Activated CD4-positive, alpha-beta T cell treated with anti-CD3 and anti-CD28 coated beads for 36 hours (primary cell): ENCODE data around the gene VSTM2L. TPM values are rescaled to one million over a fixed set of nuclear protein-coding genes. Genes with fewer than 3 reads are reported as not detected.

ENCODE experiments used
- ATAC-seq: fragments of 200-7000 bp; cut with Tn5 transposase; one replicate; pipeline ENCODE4 v1.10.0; 2021; ENCODE audit warnings: mild to moderate bottlenecking, moderate library complexity
- CTCF ChIA-PET: fragments of 350-600 bp; sonication (Branson Sonifier 250); formaldehyde crosslinking; loops from one replicate; lab custom pipeline; 2021; ENCODE audit warnings: antibody characterized with exemption; lab: Charles Lee
- POLR2A ChIA-PET: fragments of 350-600 bp; sonication (Branson Sonifier 250); formaldehyde crosslinking; loops from one replicate; lab custom pipeline; 2021; ENCODE audit warnings: antibody characterized with exemption, inconsistent platforms; lab: Charles Lee
- DNase-seq: peaks from one replicate; pipeline ENCODE4 v3.0.0-alpha.2; 2020
- H3K27ac Mint-ChIP-seq: one replicate; pipeline ENCODE4 v1.8.0; 2021; ENCODE audit warnings: mixed read lengths
- H3K27me3 Mint-ChIP-seq: one replicate; pipeline ENCODE4 v1.8.0; 2021; ENCODE audit warnings: mixed read lengths
- H3K36me3 Mint-ChIP-seq: one replicate; pipeline ENCODE4 v1.8.0; 2021; ENCODE audit warnings: low read depth, mixed read lengths
- H3K4me1 Mint-ChIP-seq: one replicate; pipeline ENCODE4 v1.8.0; 2021; ENCODE audit warnings: mixed read lengths
- H3K4me3 Mint-ChIP-seq: one replicate; pipeline ENCODE4 v1.8.0; 2021; ENCODE audit warnings: mild to moderate bottlenecking, moderate library complexity, mixed read lengths
- H3K9me3 Mint-ChIP-seq: one replicate; pipeline ENCODE4 v1.8.0; 2021; ENCODE audit warnings: low read depth, mixed read lengths
- intact Hi-C, 2 experiments: fragments of 100-400 bp; cut with DNase I in 1 of 2; cut with micrococcal nuclease in 1 of 2; formaldehyde crosslinking; loops; one replicate each; pipeline versions ENCODE4 v1.14.2 to v1.15.1; 2022 to 2024; cut with DNase I, micrococcal nuclease
- total RNA-seq, 2 experiments: library from RNA; stranded (reverse); gene quantifications; one replicate each; pipeline ENCODE4 v1.2.3, GENCODE V29; 2021

Gene VSTM2L
- total RNA-seq, 2 experiments from 2014 or later: not detected

DNA sequence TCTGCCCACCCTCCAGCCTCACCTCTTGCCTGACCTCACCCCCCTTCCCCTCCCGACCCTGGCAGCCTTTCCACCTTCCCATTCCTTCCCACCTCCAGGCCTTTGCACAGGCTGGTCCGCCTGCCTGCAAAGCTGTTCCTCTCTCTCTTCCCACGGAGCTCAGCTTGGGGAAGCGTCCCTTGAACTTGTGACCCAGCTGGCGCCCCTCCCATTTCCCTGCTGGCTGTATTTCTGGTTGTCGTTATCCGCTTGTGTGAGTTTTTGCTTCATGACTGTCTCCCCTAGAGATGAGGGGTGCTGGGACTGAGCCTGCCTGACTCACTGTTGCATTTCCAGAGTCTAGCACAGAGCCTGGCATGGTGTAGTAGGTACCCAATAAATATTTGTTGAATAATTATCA, 32.5 kb downstream of the VSTM2L start:
- H3K27me3 Mint-ChIP-seq: no peaks in the 10 kb centered on the region
- no peaks in the 10 kb centered on the region for H3K4me1 Mint-ChIP-seq
- no peaks in the 10 kb centered on the region for H3K36me3 Mint-ChIP-seq
- H3K9me3 Mint-ChIP-seq: no peaks in the 10 kb centered on the region
- intact Hi-C loops: no loop called here
- no peak overlapping the region for H3K4me3 Mint-ChIP-seq
- ChIA-PET CTCF (no interaction called here), POLR2A (no interaction called here)
- H3K27ac Mint-ChIP-seq: no peak overlapping the region
- ATAC-seq: no peak
- DNase-seq: no peak

DNA sequence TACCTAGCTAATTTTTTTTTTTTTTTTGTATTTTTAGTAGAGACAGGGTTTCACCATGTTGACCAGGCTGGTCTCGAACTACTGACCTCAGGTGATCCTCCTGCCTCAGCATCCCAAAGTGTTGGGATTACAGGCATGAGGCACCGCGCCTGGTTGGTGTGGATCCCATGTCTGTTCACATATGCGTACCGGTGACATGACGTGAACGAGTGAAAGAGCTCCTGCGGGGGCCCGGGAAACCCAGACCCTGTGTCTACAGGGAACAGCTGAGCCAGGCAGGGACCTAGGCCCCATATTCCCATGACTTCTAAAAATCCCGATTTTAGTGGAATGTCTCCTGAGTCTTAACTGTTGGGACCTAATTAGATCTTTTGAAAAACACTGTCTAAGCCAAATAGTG, 33.1 kb downstream of the VSTM2L start:
- DNase-seq (no peak), ATAC-seq (no peak)
- ChIA-PET CTCF (no interaction called here), POLR2A (no interaction called here)
- H3K9me3 Mint-ChIP-seq: no peaks in the 10 kb centered on the region
- no peak overlapping the region for H3K27ac Mint-ChIP-seq
- H3K4me1 Mint-ChIP-seq: no peaks in the 10 kb centered on the region
- H3K27me3 Mint-ChIP-seq: no peaks in the 10 kb centered on the region
- intact Hi-C loops: no loop called here
- no peaks in the 10 kb centered on the region for H3K36me3 Mint-ChIP-seq
- no peak overlapping the region for H3K4me3 Mint-ChIP-seq

DNA sequence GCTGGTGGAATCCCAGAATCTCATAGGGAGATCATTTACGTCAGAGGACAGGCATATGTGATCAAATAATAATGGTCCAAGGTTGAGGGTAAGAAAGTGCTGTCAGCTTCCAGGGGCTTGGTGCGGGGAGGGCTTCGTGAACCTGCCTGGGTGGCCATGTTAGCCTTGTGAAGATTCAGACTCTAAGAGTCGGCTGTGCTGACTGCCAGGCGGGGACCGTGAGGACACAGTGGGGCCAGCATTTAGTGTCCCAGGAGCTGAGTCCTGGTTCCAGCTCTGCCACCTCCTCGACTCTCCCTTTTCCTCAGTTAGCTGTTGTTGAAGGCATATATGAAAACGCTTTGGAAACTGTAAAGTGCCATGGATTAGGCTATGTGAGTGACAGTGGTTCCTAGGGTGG, 33.5 kb downstream of the VSTM2L start:
- no peak for ATAC-seq

DNA sequence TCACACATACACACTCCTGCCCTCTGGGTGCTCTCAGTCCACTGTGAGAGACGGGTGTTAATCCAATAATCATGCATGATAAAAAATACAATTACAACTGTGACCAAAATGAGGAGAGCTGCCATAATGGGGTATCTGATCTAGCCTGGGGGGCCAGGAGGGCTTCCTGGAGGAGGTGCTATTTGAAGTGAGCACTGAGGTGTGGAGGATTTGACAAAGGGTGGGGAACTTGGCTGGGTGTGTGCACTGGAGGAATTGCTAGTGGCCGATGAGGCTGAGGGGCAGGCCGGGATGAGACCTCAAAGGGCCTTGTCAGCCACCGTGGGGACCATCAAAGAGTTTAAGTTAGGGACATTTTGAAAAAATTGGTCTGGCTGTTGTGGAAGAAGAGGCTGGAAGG, 34.8 kb downstream of the VSTM2L start:
- no peak overlapping the region for H3K4me3 Mint-ChIP-seq
- H3K9me3 Mint-ChIP-seq: no peaks in the 10 kb centered on the region
- DNase-seq: no peak
- CTCF ChIA-PET: interaction anchor here (0.7 kb wide), 1 partner anchor 565 kb away, joined by 3 read pairs; no protein-coding TSS in a partner anchor
- no peaks in the 10 kb centered on the region for H3K27me3 Mint-ChIP-seq
- intact Hi-C loops: no loop called here
- ATAC-seq: no peak
- no peaks in the 10 kb centered on the region for H3K4me1 Mint-ChIP-seq
- H3K36me3 Mint-ChIP-seq: no peaks in the 10 kb centered on the region
- H3K27ac Mint-ChIP-seq: no peak overlapping the region
- POLR2A ChIA-PET: no interaction called here

More for the DNA sequence above, 33.5 kb downstream of the VSTM2L start:
- intact Hi-C loops: no loop called here
- Mint-ChIP-seq H3K27ac (no peak overlapping the region), H3K4me1 (no peaks in the 10 kb centered on the region), H3K36me3 (no peaks in the 10 kb centered on the region), H3K9me3 (no peaks in the 10 kb centered on the region), H3K4me3 (no peak overlapping the region), H3K27me3 (no peaks in the 10 kb centered on the region)
- DNase-seq: no peak
- POLR2A ChIA-PET: no interaction called here
- CTCF ChIA-PET: no interaction called here

DNA sequence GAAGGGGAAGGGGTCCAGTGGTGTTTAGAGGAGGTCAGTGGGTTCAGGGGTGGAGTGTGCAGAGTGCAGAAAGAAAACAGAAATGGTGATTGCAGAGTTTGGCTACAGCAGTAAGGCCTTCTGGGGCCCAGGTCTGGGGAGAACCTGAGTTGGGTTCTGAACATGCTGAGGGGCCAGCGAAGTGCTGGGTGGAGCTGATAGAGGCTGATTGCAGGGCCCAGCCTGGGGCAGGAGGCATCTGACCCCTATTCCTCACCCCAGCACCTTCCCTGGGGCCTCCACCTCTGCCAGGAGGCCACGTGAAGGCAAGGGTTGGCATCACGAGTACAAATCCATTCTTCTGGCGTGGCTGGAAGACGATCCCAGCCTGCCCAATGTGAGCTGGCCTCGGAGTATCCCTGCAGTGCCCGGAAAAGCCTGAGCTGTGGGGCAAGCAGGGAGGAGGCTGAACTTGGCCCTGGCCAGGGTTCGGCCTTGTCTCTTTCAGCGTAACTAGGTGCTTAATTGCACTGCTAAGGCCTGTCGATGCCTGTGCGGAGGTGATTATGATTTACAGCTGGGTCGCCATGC, 35.3 kb downstream of the VSTM2L start:
- H3K27me3 Mint-ChIP-seq: no peaks in the 10 kb centered on the region
- CTCF ChIA-PET: interaction anchor here (0.7 kb wide), 1 partner anchor 566 kb away, joined by 3 read pairs; no protein-coding TSS in a partner anchor
- no peak overlapping the region for H3K4me3 Mint-ChIP-seq
- H3K4me1 Mint-ChIP-seq: no peaks in the 10 kb centered on the region
- no peak for ATAC-seq
- POLR2A ChIA-PET: no interaction called here
- intact Hi-C loops: no loop called here
- H3K36me3 Mint-ChIP-seq: no peaks in the 10 kb centered on the region
- DNase-seq: no peak
- no peak overlapping the region for H3K27ac Mint-ChIP-seq
- no peaks in the 10 kb centered on the region for H3K9me3 Mint-ChIP-seq

DNA sequence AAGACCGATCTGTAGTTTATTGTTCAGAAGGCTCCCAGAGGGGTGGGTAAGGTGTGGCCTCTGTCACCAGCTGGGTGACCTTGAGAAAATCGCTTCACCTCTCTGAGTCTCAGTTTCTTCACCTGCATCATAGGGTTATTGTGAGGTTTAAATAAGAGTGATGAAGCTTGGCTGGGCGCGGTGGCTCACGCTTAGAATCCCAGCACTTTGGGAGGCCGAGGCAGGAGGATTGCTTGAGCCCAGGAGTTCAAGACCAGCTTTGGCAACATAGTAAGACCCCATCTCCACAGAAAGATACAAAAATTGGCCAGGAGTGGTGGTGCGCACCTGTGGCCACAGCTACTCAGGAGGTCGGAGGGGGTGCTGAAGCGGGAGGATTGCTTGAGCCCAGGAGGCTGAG, 36.0 kb downstream of the VSTM2L start:
- no peak for DNase-seq
- Mint-ChIP-seq H3K4me1 (no peaks in the 10 kb centered on the region), H3K4me3 (no peak overlapping the region), H3K9me3 (no peaks in the 10 kb centered on the region), H3K36me3 (no peaks in the 10 kb centered on the region), H3K27ac (no peak overlapping the region), H3K27me3 (no peaks in the 10 kb centered on the region)
- no peak for ATAC-seq
- POLR2A ChIA-PET: no interaction called here
- intact Hi-C loops: no loop called here
- CTCF ChIA-PET: no interaction called here

DNA sequence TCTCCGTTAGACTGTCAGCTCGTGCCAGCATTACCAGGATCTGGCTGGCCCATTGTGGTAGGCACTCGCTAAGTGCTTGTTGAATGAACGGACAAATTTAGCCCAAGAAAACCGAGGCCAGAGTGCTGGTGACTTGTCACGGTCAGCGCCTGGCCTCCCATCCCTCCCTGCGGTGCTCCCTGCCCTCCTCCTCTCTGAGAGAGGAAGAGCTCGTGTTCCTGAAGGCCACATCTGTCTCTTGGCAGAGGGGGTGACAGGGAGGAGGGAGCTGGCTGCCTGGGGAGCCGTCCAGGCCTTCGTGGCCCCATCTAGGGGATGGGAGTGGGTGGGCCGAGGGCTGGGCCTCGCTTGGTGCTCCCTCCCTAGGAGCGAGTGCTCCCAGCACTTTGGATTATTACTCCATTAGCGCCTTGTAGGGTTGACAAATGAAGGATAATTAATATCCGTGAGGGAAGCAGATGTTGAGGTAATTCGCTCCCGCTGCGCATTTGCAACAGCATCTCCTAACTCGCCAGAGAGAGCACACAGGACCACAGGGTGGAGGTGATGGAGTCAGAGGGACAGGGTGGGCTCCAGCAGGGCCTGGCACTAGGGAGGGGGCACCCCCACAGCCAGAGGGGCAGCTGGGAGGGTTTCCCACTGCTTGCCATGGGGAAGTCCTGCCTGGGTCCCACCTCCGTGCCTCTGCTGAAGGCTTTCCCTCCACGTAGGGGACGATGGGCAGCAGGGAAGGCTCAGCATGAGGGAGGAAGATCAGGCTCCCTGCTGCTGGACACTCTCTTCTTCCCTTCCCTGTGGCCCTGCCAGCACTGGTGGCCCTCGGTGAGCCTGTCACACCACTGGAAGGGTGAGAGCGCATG, 37.0 kb downstream of the VSTM2L start:
- ATAC-seq (no peak), DNase-seq (no peak)
- Mint-ChIP-seq H3K27ac (no peak overlapping the region), H3K27me3 (no peaks in the 10 kb centered on the region), H3K4me3 (no peak overlapping the region), H3K4me1 (no peaks in the 10 kb centered on the region), H3K9me3 (no peaks in the 10 kb centered on the region), H3K36me3 (no peaks in the 10 kb centered on the region)
- intact Hi-C loops: no loop called here
- POLR2A ChIA-PET: no interaction called here
- CTCF ChIA-PET: no interaction called here

DNA sequence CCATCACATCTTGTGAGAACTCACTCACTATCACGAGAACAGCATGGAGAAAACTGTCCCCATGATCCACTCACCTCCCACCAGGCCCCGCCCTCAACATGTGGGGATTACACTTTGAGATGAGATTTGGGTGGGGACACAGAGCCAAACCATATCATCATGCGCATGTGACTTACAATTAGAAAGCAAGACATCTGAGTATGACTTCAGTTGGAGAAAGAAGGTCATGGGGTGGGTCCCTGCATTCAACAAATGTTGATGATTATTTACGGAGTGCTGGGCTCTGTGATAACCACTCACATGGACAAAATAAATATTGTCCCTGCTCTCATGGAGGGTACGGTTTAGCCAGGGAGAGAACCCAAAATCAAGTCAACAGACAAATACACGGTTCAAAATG, 37.9 kb downstream of the VSTM2L start:
- DNase-seq (no peak), ATAC-seq (no peak)
- Mint-ChIP-seq H3K27me3 (no peaks in the 10 kb centered on the region), H3K4me3 (no peak overlapping the region), H3K9me3 (no peaks in the 10 kb centered on the region), H3K27ac (no peak overlapping the region), H3K36me3 (no peaks in the 10 kb centered on the region), H3K4me1 (no peaks in the 10 kb centered on the region)
- CTCF ChIA-PET: no interaction called here
- intact Hi-C loops: no loop called here
- POLR2A ChIA-PET: no interaction called here

DNA sequence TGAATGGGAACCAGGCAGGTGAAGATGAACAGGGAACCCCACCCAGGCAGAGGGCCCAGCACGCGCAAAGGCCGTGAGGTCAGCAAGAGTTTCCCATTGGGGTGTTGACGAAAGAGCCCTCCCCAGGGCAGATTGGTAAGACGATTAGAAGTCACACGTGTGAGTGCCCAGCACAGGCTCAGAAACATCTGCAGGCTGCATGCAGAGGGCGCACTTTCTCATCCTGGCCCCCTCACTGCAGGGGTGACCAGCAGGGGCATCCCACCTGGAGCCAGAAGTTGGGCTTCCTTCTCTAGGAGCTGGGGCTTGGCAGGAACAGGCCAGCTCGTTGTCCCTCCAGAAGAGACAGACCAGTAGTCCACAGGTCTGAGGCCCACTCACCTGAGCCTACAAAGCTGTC, 38.4 kb downstream of the VSTM2L start:
- Mint-ChIP-seq H3K9me3 (no peaks in the 10 kb centered on the region), H3K27ac (no peak overlapping the region), H3K4me1 (no peaks in the 10 kb centered on the region), H3K36me3 (no peaks in the 10 kb centered on the region), H3K27me3 (no peaks in the 10 kb centered on the region), H3K4me3 (no peak overlapping the region)
- ATAC-seq (no peak), DNase-seq (no peak)
- intact Hi-C loops: no loop called here
- CTCF ChIA-PET: interaction anchor here (0.6 kb wide), 1 partner anchor 282 kb away, joined by 3 read pairs; no protein-coding TSS in a partner anchor
- POLR2A ChIA-PET: no interaction called here

DNA sequence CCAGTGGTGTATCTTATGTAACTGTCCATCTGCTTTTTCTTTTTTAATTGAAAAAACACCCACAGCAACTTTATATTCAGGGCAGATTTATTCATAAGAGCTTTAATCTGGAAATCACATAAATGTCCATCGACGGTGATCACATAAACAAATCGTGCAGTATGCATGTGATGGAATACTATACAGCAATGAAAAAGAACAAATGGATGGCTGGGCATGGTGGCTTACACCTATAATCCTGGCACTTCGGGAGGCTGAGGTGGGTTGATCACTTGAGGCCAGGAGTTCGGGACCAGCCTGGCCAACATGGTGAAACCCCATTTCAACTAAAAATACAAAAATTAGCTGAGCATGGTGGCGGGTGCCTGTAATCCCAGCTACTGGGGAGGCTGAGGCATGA, 39.1 kb downstream of the VSTM2L start:
- DNase-seq (no peak), ATAC-seq (no peak)
- Mint-ChIP-seq H3K27ac (no peak overlapping the region), H3K4me1 (no peaks in the 10 kb centered on the region), H3K27me3 (no peaks in the 10 kb centered on the region), H3K36me3 (no peaks in the 10 kb centered on the region), H3K9me3 (no peaks in the 10 kb centered on the region), H3K4me3 (no peak overlapping the region)
- POLR2A ChIA-PET: no interaction called here
- CTCF ChIA-PET: interaction anchor here (0.6 kb wide), 1 partner anchor 281 kb away, joined by 3 read pairs; no protein-coding TSS in a partner anchor
- intact Hi-C loops: no loop called here

DNA sequence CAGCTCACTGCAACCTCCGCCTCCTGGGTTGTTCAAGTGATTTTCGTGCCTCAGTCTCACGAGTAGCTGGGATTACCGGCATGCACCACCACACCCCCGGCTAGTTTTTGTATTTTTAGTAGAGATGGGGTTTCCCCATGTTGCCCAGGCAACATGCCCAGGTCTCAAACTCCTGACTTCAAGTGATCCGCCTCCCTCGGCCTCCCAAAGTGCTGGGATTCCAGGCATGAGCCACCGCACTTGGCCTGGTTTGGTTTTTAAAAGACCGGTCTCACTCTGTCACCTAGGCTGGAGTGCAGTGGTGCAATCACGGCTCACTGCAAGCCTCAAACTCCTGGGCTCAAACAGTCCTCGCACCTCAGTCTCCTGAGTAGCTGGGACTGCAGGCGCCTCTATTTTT, 40.1 kb downstream of the VSTM2L start:
- CTCF ChIA-PET: no interaction called here

More for the DNA sequence above, 40.1 kb downstream of the VSTM2L start:
- intact Hi-C loops: no loop called here
- Mint-ChIP-seq H3K27me3 (no peaks in the 10 kb centered on the region), H3K9me3 (no peaks in the 10 kb centered on the region), H3K36me3 (no peaks in the 10 kb centered on the region), H3K4me1 (no peaks in the 10 kb centered on the region), H3K27ac (no peak overlapping the region), H3K4me3 (no peak overlapping the region)
- no peak for DNase-seq
- POLR2A ChIA-PET: no interaction called here
- no peak for ATAC-seq
